SU-DHL-6 (cell line): ENCODE data around the gene AMMECR1.

Experiments
- H2AFZ ChIP-seq: fragments of 200-600 bp; sonication (generic); 2 replicates; pipeline ENCODE4 v1.6.1; 2014; ENCODE audit warnings: low read depth, mild to moderate bottlenecking, moderate library complexity, mixed read lengths, antibody characterized with exemption, low read length; ENCODE audit not compliant: severe bottlenecking
- H3F3A ChIP-seq: fragments of 200-600 bp; shearing (Covaris generic); 2 replicates; pipeline ENCODE4 v1.6.0; 2016; ENCODE audit warnings: antibody characterized with exemption, mild to moderate bottlenecking; ENCODE audit not compliant: insufficient read depth
- H3K27ac ChIP-seq: fragments of 200-600 bp; sonication (generic); 2 replicates; pipeline ENCODE4 v1.5.1; 2016; ENCODE audit warnings: low read depth, mild to moderate bottlenecking, low read length, moderate library complexity, mixed read lengths
- H3K27me3 ChIP-seq: fragments of 200-600 bp; sonication (generic), shearing (Covaris generic); 2 replicates; pipeline ENCODE4 v1.6.0; 2014; ENCODE audit warnings: mild to moderate bottlenecking, low read length
- H3K36me3 ChIP-seq: fragments of 200-600 bp; sonication (generic); 2 replicates; pipeline ENCODE4 v1.6.1; 2014; ENCODE audit warnings: mild to moderate bottlenecking, low read length, mixed read lengths
- H3K4me2 ChIP-seq: fragments of 300-600, 200-600 bp; shearing (Covaris generic), sonication (generic); 2 replicates; pipeline ENCODE4 v1.6.0; 2014; ENCODE audit warnings: low read length, low read depth, mild to moderate bottlenecking; ENCODE audit not compliant: poor library complexity, severe bottlenecking
- H3K4me3 ChIP-seq: fragments of 200-600 bp; sonication (generic); 2 replicates; pipeline ENCODE4 v1.5.1; 2014; ENCODE audit warnings: antibody characterized with exemption, low read length, mild to moderate bottlenecking, mixed read lengths; ENCODE audit not compliant: insufficient read depth, poor library complexity, severe bottlenecking
- H3K79me2 ChIP-seq: fragments of 200-600 bp; sonication (generic); 2 replicates; pipeline ENCODE4 v1.6.1; 2014; ENCODE audit warnings: mild to moderate bottlenecking, low read length, moderate library complexity; ENCODE audit not compliant: insufficient read depth
- H3K9ac ChIP-seq: fragments of 200-600 bp; sonication (generic); 2 replicates; pipeline ENCODE4 v1.7.0; 2014; ENCODE audit warnings: mild to moderate bottlenecking, low read length
- H3K9me2 ChIP-seq: fragments of 200-600 bp; sonication (generic); replicated peaks from 2 replicates; pipeline ENCODE4 v1.6.1; 2014; ENCODE audit warnings: low read length; ENCODE audit not compliant: insufficient read depth
- H3K9me3 ChIP-seq: fragments of 200-600 bp; sonication (generic); 2 replicates; pipeline ENCODE4 v1.6.1; 2014; ENCODE audit warnings: low read length, mixed read lengths; ENCODE audit not compliant: insufficient read depth
- H4K20me1 ChIP-seq: fragments of 200-600 bp; sonication (generic); 2 replicates; pipeline ENCODE4 v1.6.1; 2014; ENCODE audit warnings: low read depth, mild to moderate bottlenecking, antibody characterized with exemption, low read length, moderate library complexity, mixed read lengths
- EZH2phosphoT487 ChIP-seq: fragments of 200-600 bp; sonication (generic), shearing (Covaris generic); conservative IDR thresholded peaks from 2 replicates; pipeline ENCODE4 v1.6.1; 2018; ENCODE audit warnings: mild to moderate bottlenecking, antibody characterized with exemption, low read length, moderate library complexity, mixed read lengths
- TF ChIP-seq, protein P1 (sequence below): fragments of 200-600 bp; sonication (generic); IDR thresholded peaks from one replicate; pipeline ENCODE4 v1.5.1; 2017; ENCODE audit warnings: antibody characterized with exemption, mild to moderate bottlenecking, low read length, moderate library complexity; ENCODE audit not compliant: insufficient read depth, poor library complexity, severe bottlenecking

Gene AMMECR1

DNA sequence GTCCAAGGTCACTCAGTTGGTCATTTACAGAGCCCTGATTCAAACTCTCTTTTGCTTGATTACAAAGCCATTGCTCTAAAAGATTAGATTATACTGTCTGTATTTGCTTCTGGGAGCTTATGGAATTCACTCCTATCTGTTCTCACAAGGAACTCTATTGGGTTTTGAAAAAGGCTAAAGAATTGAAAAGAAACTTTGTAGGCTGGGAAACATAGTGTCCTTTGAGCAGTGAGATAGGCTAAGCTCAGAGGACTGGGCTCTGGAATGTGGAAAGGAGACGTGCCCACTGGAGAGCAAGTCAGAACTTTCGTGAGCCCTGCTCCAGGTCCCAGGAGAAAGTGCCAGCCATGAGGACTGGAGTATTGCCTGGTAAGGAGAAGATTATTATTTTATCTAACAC, 40.7 kb upstream of the AMMECR1 start, which contains the start of gene RTL9:
RTL9 (plus strand) TSS at position 301 of the 400 bp plus-strand sequence. CDS start 91,770 bp downstream, outside the sequence.
- Histone ChIP-seq H3K27ac (no peak within 1 kb of the TSS), H3K9ac (no peak within 1 kb of the TSS), H2AFZ (no peak within 1 kb of the TSS), H3F3A (no peaks in the 10 kb centered on the region), H4K20me1 (no peaks in the 10 kb centered on the region), H3K79me2 (no peaks in the 10 kb centered on the region), H3K9me3 (no peaks in the 10 kb centered on the region), H3K36me3 (no peaks in the 10 kb centered on the region), H3K9me2 (no peaks in the 10 kb centered on the region), H3K4me3 (no peak within 1 kb of the TSS), H3K4me2 (no peak within 1 kb of the TSS), H3K27me3 (no peaks in the 10 kb centered on the region)
- no peak for TF ChIP-seq EZH2phosphoT487
- TF ChIP-seq, protein P1, sequence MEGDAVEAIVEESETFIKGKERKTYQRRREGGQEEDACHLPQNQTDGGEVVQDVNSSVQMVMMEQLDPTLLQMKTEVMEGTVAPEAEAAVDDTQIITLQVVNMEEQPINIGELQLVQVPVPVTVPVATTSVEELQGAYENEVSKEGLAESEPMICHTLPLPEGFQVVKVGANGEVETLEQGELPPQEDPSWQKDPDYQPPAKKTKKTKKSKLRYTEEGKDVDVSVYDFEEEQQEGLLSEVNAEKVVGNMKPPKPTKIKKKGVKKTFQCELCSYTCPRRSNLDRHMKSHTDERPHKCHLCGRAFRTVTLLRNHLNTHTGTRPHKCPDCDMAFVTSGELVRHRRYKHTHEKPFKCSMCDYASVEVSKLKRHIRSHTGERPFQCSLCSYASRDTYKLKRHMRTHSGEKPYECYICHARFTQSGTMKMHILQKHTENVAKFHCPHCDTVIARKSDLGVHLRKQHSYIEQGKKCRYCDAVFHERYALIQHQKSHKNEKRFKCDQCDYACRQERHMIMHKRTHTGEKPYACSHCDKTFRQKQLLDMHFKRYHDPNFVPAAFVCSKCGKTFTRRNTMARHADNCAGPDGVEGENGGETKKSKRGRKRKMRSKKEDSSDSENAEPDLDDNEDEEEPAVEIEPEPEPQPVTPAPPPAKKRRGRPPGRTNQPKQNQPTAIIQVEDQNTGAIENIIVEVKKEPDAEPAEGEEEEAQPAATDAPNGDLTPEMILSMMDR = no peak

DNA sequence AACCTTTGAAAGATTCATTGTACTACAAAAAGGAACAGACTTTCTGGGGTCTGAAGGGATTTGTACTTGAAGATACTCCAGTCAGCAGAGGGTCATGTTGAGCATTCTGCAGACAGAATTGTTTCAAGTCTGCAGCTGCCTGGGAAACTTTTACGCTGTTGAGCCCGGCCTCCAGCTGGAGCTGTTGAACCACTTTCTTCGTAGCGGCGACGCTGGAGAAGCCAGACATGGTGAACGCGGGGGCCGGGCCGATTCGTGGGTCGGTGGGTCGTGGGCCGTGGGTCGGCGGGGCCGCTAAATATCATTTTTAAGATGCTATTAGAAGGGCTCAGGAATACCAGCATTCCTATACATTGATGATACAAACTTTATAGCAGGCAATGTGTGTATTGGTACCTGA, 28.8 kb upstream of the AMMECR1 start:
- Histone ChIP-seq H3K79me2 (no peaks in the 10 kb centered on the region), H3K27me3 (no peaks in the 10 kb centered on the region), H3K27ac (no peak overlapping the region), H4K20me1 (no peaks in the 10 kb centered on the region), H3K4me2 (no peak overlapping the region), H3K4me3 (no peak overlapping the region), H3K9ac (no peak overlapping the region), H2AFZ (no peak overlapping the region), H3F3A (no peaks in the 10 kb centered on the region), H3K36me3 (no peaks in the 10 kb centered on the region), H3K9me3 (no peaks in the 10 kb centered on the region), H3K9me2 (no peaks in the 10 kb centered on the region)
- no peak for TF ChIP-seq EZH2phosphoT487
- TF ChIP-seq, protein P1 = no peak

GRCh38 chrX:110341189-110342035, 23.5 kb upstream of the AMMECR1 start:
- H3K36me3 ChIP-seq = no peaks in the 10 kb centered on the region
- H3K9me2 ChIP-seq = no peaks in the 10 kb centered on the region
- peak overlapping the region; percentile 13 for H3K4me2 ChIP-seq
- TF ChIP-seq, protein P1 = no peak
- TF ChIP-seq EZH2phosphoT487 = no peak
- no peak overlapping the region for H3K27ac ChIP-seq
- no peaks in the 10 kb centered on the region for H3F3A ChIP-seq
- H4K20me1 ChIP-seq = no peaks in the 10 kb centered on the region
- H3K9ac ChIP-seq = no peak overlapping the region
- no peaks in the 10 kb centered on the region for H3K27me3 ChIP-seq
- no peaks in the 10 kb centered on the region for H3K79me2 ChIP-seq
- no peak overlapping the region for H2AFZ ChIP-seq
- H3K4me3 ChIP-seq = no peak overlapping the region
- no peaks in the 10 kb centered on the region for H3K9me3 ChIP-seq
